Measurements from ENCODE around the gene TRIO.

TRIO gene

GRCh38 chr5:14415024-14415697, 272.0 kb downstream of the TRIO start:
- H3K79me2 ChIP-seq (ENCODE audit: control insufficient read depth, low read length): no peaks in the 10 kb centered on the region
- H3K36me3 ChIP-seq (ENCODE audit: control insufficient read depth, low read length): peaks cover 12% of the 10 kb centered on the region; the same call in 1 of the 2 replicates

GRCh38 chr5:14415698-14416074, 272.5 kb downstream of the TRIO start:
- H3K9me3 ChIP-seq (ENCODE audit: control insufficient read depth, insufficient read depth, low read length): no peaks in the 10 kb centered on the region
- no peak overlapping the region for H3K27ac ChIP-seq (ENCODE audit: low read depth, low read length)
- TF ChIP-seq EZH2phosphoT487 (IDR thresholded peaks at IDR 0.05; ENCODE audit: borderline replicate concordance, low read length) (no peak), CTCF (IDR thresholded peaks at IDR 0.05; ENCODE audit: low read depth, low read length, poor library complexity, severe bottlenecking) (no peak)
- H3F3A ChIP-seq (ENCODE audit: control insufficient read depth, insufficient read depth): no peaks in the 10 kb centered on the region
- H3K27me3 ChIP-seq (ENCODE audit: control insufficient read depth, low read length): no peaks in the 10 kb centered on the region
- no peak overlapping the region for H3K4me3 ChIP-seq (ENCODE audit: low read length)
- no peaks in the 10 kb centered on the region for H3K79me2 ChIP-seq (ENCODE audit: control insufficient read depth, low read length)
- peaks cover 9% of the 10 kb centered on the region; the same call in 1 of the 2 replicates for H3K36me3 ChIP-seq (ENCODE audit: control insufficient read depth, low read length)
- H3K9me2 ChIP-seq (replicated peaks; ENCODE audit: control insufficient read depth, low read length): no peaks in the 10 kb centered on the region
- no peak overlapping the region for H3K4me2 ChIP-seq (ENCODE audit: low read length)
- H4K20me1 ChIP-seq (ENCODE audit: control insufficient read depth, insufficient read depth, low read depth, low read length): no peaks in the 10 kb centered on the region
- H3K4me1 ChIP-seq (ENCODE audit: control insufficient read depth, low read length): no peaks in the 10 kb centered on the region

More at GRCh38 chr5:14415024-14415697, 272.0 kb downstream of the TRIO start:
- TF ChIP-seq EZH2phosphoT487 (IDR thresholded peaks at IDR 0.05; ENCODE audit: borderline replicate concordance, low read length) (no peak), CTCF (IDR thresholded peaks at IDR 0.05; ENCODE audit: low read depth, low read length, poor library complexity, severe bottlenecking) (no peak)
- Histone ChIP-seq H3F3A (ENCODE audit: control insufficient read depth, insufficient read depth) (no peaks in the 10 kb centered on the region), H3K4me1 (ENCODE audit: control insufficient read depth, low read length) (no peaks in the 10 kb centered on the region), H3K27me3 (ENCODE audit: control insufficient read depth, low read length) (no peaks in the 10 kb centered on the region), H3K27ac (ENCODE audit: low read depth, low read length) (no peak overlapping the region), H3K9me3 (ENCODE audit: control insufficient read depth, insufficient read depth, low read length) (no peaks in the 10 kb centered on the region), H4K20me1 (ENCODE audit: control insufficient read depth, insufficient read depth, low read depth, low read length) (no peaks in the 10 kb centered on the region), H3K4me3 (ENCODE audit: low read length) (no peak overlapping the region), H3K4me2 (ENCODE audit: low read length) (no peak overlapping the region), H3K9me2 (replicated peaks; ENCODE audit: control insufficient read depth, low read length) (no peaks in the 10 kb centered on the region)

GRCh38 chr5:14416621-14417275, 273.6 kb downstream of the TRIO start:
- TF ChIP-seq EZH2phosphoT487 (IDR thresholded peaks at IDR 0.05; ENCODE audit: borderline replicate concordance, low read length): no peak
- TF ChIP-seq CTCF (IDR thresholded peaks at IDR 0.05; ENCODE audit: low read depth, low read length, poor library complexity, severe bottlenecking): no peak
- no peak overlapping the region for H3K4me3 ChIP-seq (ENCODE audit: low read length)
- H3K27ac ChIP-seq (ENCODE audit: low read depth, low read length): no peak overlapping the region
- H3K27me3 ChIP-seq (ENCODE audit: control insufficient read depth, low read length): no peaks in the 10 kb centered on the region
- no peak overlapping the region for H3K4me2 ChIP-seq (ENCODE audit: low read length)
- H3K9me3 ChIP-seq (ENCODE audit: control insufficient read depth, insufficient read depth, low read length): no peaks in the 10 kb centered on the region
- H3K9me2 ChIP-seq (replicated peaks; ENCODE audit: control insufficient read depth, low read length): no peaks in the 10 kb centered on the region
- no peaks in the 10 kb centered on the region for H3K79me2 ChIP-seq (ENCODE audit: control insufficient read depth, low read length)
- H4K20me1 ChIP-seq (ENCODE audit: control insufficient read depth, insufficient read depth, low read depth, low read length): no peaks in the 10 kb centered on the region
- H3F3A ChIP-seq (ENCODE audit: control insufficient read depth, insufficient read depth): no peaks in the 10 kb centered on the region
- no peaks in the 10 kb centered on the region for H3K4me1 ChIP-seq (ENCODE audit: control insufficient read depth, low read length)
- H3K36me3 ChIP-seq (ENCODE audit: control insufficient read depth, low read length): peaks cover 9% of the 10 kb centered on the region; the same call in 1 of the 2 replicates
